ENCODE results near the gene SPATS2. TPM values are rescaled to one million over a fixed set of nuclear protein-coding genes. Genes with fewer than 3 reads are reported as not detected.

SPATS2 gene
- polyA plus RNA-seq, 1 of the 3 experiments (the other 2 are of a cell fraction) = 72.9 TPM

GRCh38 chr12:49536526-49537071, 169.3 kb downstream of the SPATS2 start:
- no peaks in the 10 kb centered on the region for H3K79me2 ChIP-seq (ENCODE audit: insufficient read depth)
- no peak overlapping the region for H3K4me2 ChIP-seq
- WGBS (ENCODE audit: low lambda C conversion rate) = 74% methylated on average over 3 of the region's 3 CpGs
- no peaks in the 10 kb centered on the region for H4K20me1 ChIP-seq (ENCODE audit: insufficient read depth)
- no peaks in the 10 kb centered on the region for H3K9me2 ChIP-seq
- no peak for DNase-seq
- ChIA-PET POLR2A (interaction anchor here (1.0 kb wide), 1 partner anchor 8 kb away, joined by 3 read pairs; no protein-coding TSS in a partner anchor), CTCF (interaction anchor here (0.7 to 2.9 kb wide), 7 partner anchors 22 to 195 kb away, joined by 3 to 15 read pairs (median 5); partner anchors contain the start of gene DNAJC22)
- H3K4me3 ChIP-seq (ENCODE audit: low read depth in 2 of 2, low read length in 1 of 2) = no peak overlapping the region
- H3F3A ChIP-seq (replicated peaks; ENCODE audit: insufficient read depth) = peaks cover 40% of the 10 kb centered on the region
- H3K9me3 ChIP-seq = no peaks in the 10 kb centered on the region
- no peak overlapping the region for H3K27ac ChIP-seq (ENCODE audit: low read depth in 2 of 2, low read length in 1 of 2)
- peaks cover 0 to 11% of the 10 kb centered on the region in 2 experiments; a peak in 1 of 4 replicates for H3K4me1 ChIP-seq (ENCODE audit: control insufficient read depth in 1 of 2, insufficient read depth in 2 of 2, low read depth in 1 of 2, low read length in 1 of 2)
- TF ChIP-seq PBX3 (IDR thresholded peaks at IDR 0.05) (no peak), RXRA (IDR thresholded peaks at IDR 0.05; ENCODE audit: borderline replicate concordance, low read depth) (no peak), MEF2A (IDR thresholded peaks at IDR 0.05; ENCODE audit: borderline replicate concordance, low read depth) (no peak), ELF1 (IDR thresholded peaks at IDR 0.05) (no peak), EZH2phosphoT487 (IDR thresholded peaks at IDR 0.05; ENCODE audit: borderline replicate concordance, low read depth) (no peak), TCF12 (IDR thresholded peaks at IDR 0.05) (no peak), ZBTB33 (IDR thresholded peaks at IDR 0.05; ENCODE audit: borderline replicate concordance, low read depth) (no peak)
- no peaks in the 10 kb centered on the region for H3K27me3 ChIP-seq (ENCODE audit: insufficient read depth)
- no peak overlapping the region for H2AFZ ChIP-seq (ENCODE audit: low read depth)
- no peak overlapping the region for H3K9ac ChIP-seq
- peaks cover 0 to 4% of the 10 kb centered on the region in 2 experiments for H3K36me3 ChIP-seq (replicated peaks in 1 of 2; ENCODE audit: control insufficient read depth in 1 of 2, insufficient read depth in 2 of 2, low read length in 1 of 2)

- CTCF ChIA-PET = interaction anchor here (0.6 to 2.4 kb wide), 10 partner anchors 16 to 195 kb away, joined by 3 to 10 read pairs (median 3); partner anchors contain the start of gene DNAJC22
- TF ChIP-seq GABPA (IDR thresholded peaks at IDR 0.05; ENCODE audit: low read depth) (no peak), EZH2phosphoT487 (IDR thresholded peaks at IDR 0.05; ENCODE audit: borderline replicate concordance, low read depth) (no peak), YY1 (IDR thresholded peaks at IDR 0.05; ENCODE audit: low read depth) (no peak), NFIC (IDR thresholded peaks at IDR 0.05; ENCODE audit: borderline replicate concordance) (no peak), TEAD4 (IDR thresholded peaks at IDR 0.05; ENCODE audit: borderline replicate concordance, insufficient read depth) (no peak), USF2 (IDR thresholded peaks at IDR 0.05; ENCODE audit: borderline replicate concordance, low read depth, low read length) (no peak), SMC3 (IDR thresholded peaks at IDR 0.05; ENCODE audit: low read depth, low read length) (no peak), RXRA (IDR thresholded peaks at IDR 0.05; ENCODE audit: borderline replicate concordance, low read depth) (no peak), RFX5 (IDR thresholded peaks at IDR 0.05; ENCODE audit: low read length) (no peak), MEF2A (IDR thresholded peaks at IDR 0.05; ENCODE audit: borderline replicate concordance, low read depth) (no peak), IRF3 (IDR thresholded peaks at IDR 0.05; ENCODE audit: low read depth, low read length) (no peak), RAD21 (IDR thresholded peaks at IDR 0.05; ENCODE audit: low read length) (no peak), FOXM1 (IDR thresholded peaks at IDR 0.05; ENCODE audit: low read depth) (no peak)
- no peak overlapping the region for H3K9ac ChIP-seq
- H3K27me3 ChIP-seq (ENCODE audit: insufficient read depth) = no peaks in the 10 kb centered on the region
- POLR2A ChIA-PET = no interaction called here
- H3K79me2 ChIP-seq (ENCODE audit: insufficient read depth) = no peaks in the 10 kb centered on the region
- no peak overlapping the region for H3K27ac ChIP-seq (ENCODE audit: low read depth in 2 of 2, low read length in 1 of 2)
- no peak overlapping the region for H2AFZ ChIP-seq (ENCODE audit: low read depth)
- H4K20me1 ChIP-seq (ENCODE audit: insufficient read depth) = no peaks in the 10 kb centered on the region
- peaks cover 0 to 4% of the 10 kb centered on the region in 2 experiments for H3K36me3 ChIP-seq (replicated peaks in 1 of 2; ENCODE audit: control insufficient read depth in 1 of 2, insufficient read depth in 2 of 2, low read length in 1 of 2)
- no peak for DNase-seq
- peak overlapping the region; percentile 53 to 55; a peak in 3 of 4 replicates for H3K4me3 ChIP-seq (ENCODE audit: low read depth in 2 of 2, low read length in 1 of 2)
- peaks cover 0 to 11% of the 10 kb centered on the region in 2 experiments; a peak in 1 of 4 replicates for H3K4me1 ChIP-seq (ENCODE audit: control insufficient read depth in 1 of 2, insufficient read depth in 2 of 2, low read depth in 1 of 2, low read length in 1 of 2)
- H3K9me2 ChIP-seq = no peaks in the 10 kb centered on the region
- peaks cover 35% of the 10 kb centered on the region for H3F3A ChIP-seq (replicated peaks; ENCODE audit: insufficient read depth)
- H3K4me2 ChIP-seq = peak overlapping the region; percentile 84
- 71% methylated on average over 11 of the region's 13 CpGs for WGBS (ENCODE audit: low lambda C conversion rate)
- no peaks in the 10 kb centered on the region for H3K9me3 ChIP-seq
Measured at GRCh38 chr12:49537231-49537751, 170.0 kb downstream of the SPATS2 start.
